GM21390 (cell line): Measurements from ENCODE around the gene CORO1A.
"Not testable (repeated sequence)": the region's sequence is repeated elsewhere in the genome, so short reads cannot be mapped to it uniquely, and the experiment has no call there.

Experiments
- ATAC-seq: cut with Tn5 transposase; IDR thresholded peaks from one replicate; pipeline ENCODE4 v1.9.1; 2021; ENCODE audit not compliant: unreplicated experiment

Gene CORO1A

GRCh38 chr16:30183233-30184095 lies at the start of gene CORO1A:
CORO1A (plus strand) TSS chr16:30183602; CDS start chr16:30185210, 1,608 bp downstream.
- ATAC-seq = peak; percentile 42

GRCh38 chr16:30136971-30137605 lies 46.3 kb upstream of the CORO1A start:
- ATAC-seq = no peak

GRCh38 chr16:30137897-30138296 lies 45.5 kb upstream of the CORO1A start:
- ATAC-seq = no peak

GRCh38 chr16:30139583-30140481 lies 43.6 kb upstream of the CORO1A start:
- no peak for ATAC-seq

- no peak for ATAC-seq
These were observed 41.7 kb upstream of the CORO1A start for GRCh38 chr16:30141750-30142149.

GRCh38 chr16:30142672-30143346 lies 40.6 kb upstream of the CORO1A start:
- ATAC-seq = no peak

- no peak for ATAC-seq
These were observed 40.1 kb upstream of the CORO1A start for GRCh38 chr16:30143347-30143702.

GRCh38 chr16:30144017-30144416 lies 39.4 kb upstream of the CORO1A start:
- ATAC-seq = no peak

- no peak for ATAC-seq
These were observed 38.5 kb upstream of the CORO1A start for GRCh38 chr16:30144917-30145316.

- no peak for ATAC-seq
These were observed 37.7 kb upstream of the CORO1A start for GRCh38 chr16:30145657-30146056.

GRCh38 chr16:30147843-30148510 lies 35.4 kb upstream of the CORO1A start:
- ATAC-seq = no peak

GRCh38 chr16:30149250-30149930 lies 34.0 kb upstream of the CORO1A start:
- ATAC-seq = no peak

GRCh38 chr16:30151091-30151490 lies 32.3 kb upstream of the CORO1A start:
- ATAC-seq = no peak

GRCh38 chr16:30152517-30152916 lies 30.9 kb upstream of the CORO1A start:
- ATAC-seq = no peak

GRCh38 chr16:30155188-30155587 lies 28.2 kb upstream of the CORO1A start:
- ATAC-seq = no peak

- no peak for ATAC-seq
These were observed 26.2 kb upstream of the CORO1A start for GRCh38 chr16:30157214-30157613.

GRCh38 chr16:30163538-30163937 lies 19.9 kb upstream of the CORO1A start:
- ATAC-seq = no peak

- no peak for ATAC-seq
These were observed 17.1 kb upstream of the CORO1A start for GRCh38 chr16:30166202-30166902.

GRCh38 chr16:30168746-30169145 lies 14.7 kb upstream of the CORO1A start:
- not testable (repeated sequence) for ATAC-seq
